Trophoblast cell (in vitro differentiated cells and primary cell): ENCODE results near the gene LDLRAD4.
"Not testable (repeated sequence)": the region's sequence is repeated elsewhere in the genome, so short reads cannot be mapped to it uniquely, and the experiment has no call there.

ENCODE experiments used
- DNase-seq, 2 donors: peaks; one replicate each; pipeline ENCODE4 v3.0.0-alpha.2; 2016
- H2AFZ ChIP-seq: 2 replicates; pipeline ENCODE4 v1.6.1; 2013; ENCODE audit warnings: low read length, moderate library complexity, mild to moderate bottlenecking; ENCODE audit not compliant: insufficient read depth, poor library complexity
- H2AK5ac ChIP-seq: 2 replicates; pipeline ENCODE4 v1.6.1; 2013; ENCODE audit warnings: mild to moderate bottlenecking, low read length
- H2BK120ac ChIP-seq: 2 replicates; pipeline ENCODE4 v1.6.1; 2013; ENCODE audit warnings: low read length, mild to moderate bottlenecking, moderate library complexity; ENCODE audit not compliant: insufficient read depth, poor library complexity
- H2BK12ac ChIP-seq: 2 replicates; pipeline ENCODE4 v1.6.1; 2013; ENCODE audit warnings: mild to moderate bottlenecking, low read length, moderate library complexity
- H2BK5ac ChIP-seq: 2 replicates; pipeline ENCODE4 v1.6.1; 2013; ENCODE audit warnings: low read length, low read depth, moderate library complexity, mild to moderate bottlenecking; ENCODE audit not compliant: poor library complexity
- H3K14ac ChIP-seq: 2 replicates; pipeline ENCODE4 v1.6.1; 2013; ENCODE audit warnings: mild to moderate bottlenecking, low read length
- H3K18ac ChIP-seq: 2 replicates; pipeline ENCODE4 v1.6.1; 2013; ENCODE audit warnings: mild to moderate bottlenecking, low read length
- H3K23ac ChIP-seq: 2 replicates; pipeline ENCODE4 v1.6.1; 2013; ENCODE audit warnings: low read length
- H3K27ac ChIP-seq: 2 replicates; pipeline ENCODE4 v1.5.1; 2013; ENCODE audit warnings: low read depth, mild to moderate bottlenecking, inconsistent platforms, low read length, moderate library complexity
- H3K27me3 ChIP-seq: 2 replicates; pipeline ENCODE4 v1.6.1; 2013; ENCODE audit warnings: inconsistent platforms, mild to moderate bottlenecking, low read length, moderate library complexity; ENCODE audit not compliant: insufficient read depth
- H3K36me3 ChIP-seq, 2 experiments: 1 replicate in 1 of 2; 2 replicates in 1 of 2; pipeline ENCODE4 v1.6.1; 2013; ENCODE audit warnings: low read length in 2 of 2, mild to moderate bottlenecking in 2 of 2, moderate library complexity in 1 of 2; ENCODE audit not compliant: insufficient read depth in 2 of 2, control insufficient read depth in 1 of 2
- H3K4ac ChIP-seq: 2 replicates; pipeline ENCODE4 v1.6.1; 2013; ENCODE audit warnings: low read depth, mild to moderate bottlenecking, low read length, moderate library complexity
- H3K4me1 ChIP-seq, 2 experiments: 1 replicate in 1 of 2; 2 replicates in 1 of 2; pipeline ENCODE4 v1.6.1; 2013; ENCODE audit warnings: low read length in 2 of 2, mild to moderate bottlenecking in 2 of 2, moderate library complexity in 1 of 2; ENCODE audit not compliant: insufficient read depth in 2 of 2, control insufficient read depth in 1 of 2
- H3K4me2 ChIP-seq: 2 replicates; pipeline ENCODE4 v1.6.1; 2013; ENCODE audit warnings: inconsistent platforms, mild to moderate bottlenecking, low read length, moderate library complexity
- H3K4me3 ChIP-seq: 2 replicates; pipeline ENCODE4 v1.5.1; 2013; ENCODE audit warnings: mild to moderate bottlenecking, low read depth, low read length, inconsistent platforms
- H3K79me1 ChIP-seq: one replicate; pipeline ENCODE4 v1.6.1; 2013; ENCODE audit warnings: low read length
- H3K79me2 ChIP-seq: 2 replicates; pipeline ENCODE4 v1.6.1; 2013; ENCODE audit warnings: low read length, mild to moderate bottlenecking; ENCODE audit not compliant: control insufficient read depth, insufficient read depth, poor library complexity
- H3K9ac ChIP-seq: 2 replicates; pipeline ENCODE4 v1.6.1; 2013; ENCODE audit warnings: mild to moderate bottlenecking, low read length
- H3K9me3 ChIP-seq: 2 replicates; pipeline ENCODE4 v1.6.1; 2013; ENCODE audit warnings: low read depth, mild to moderate bottlenecking, control low read depth, inconsistent platforms, low read length; ENCODE audit not compliant: insufficient read depth
- H4K12ac ChIP-seq: 2 replicates; pipeline ENCODE4 v1.6.1; 2013; ENCODE audit warnings: low read depth, mild to moderate bottlenecking, low read length, moderate library complexity
- H4K8ac ChIP-seq: 2 replicates; pipeline ENCODE4 v1.6.1; 2013; ENCODE audit warnings: low read depth, mild to moderate bottlenecking, low read length, moderate library complexity
- H4K91ac ChIP-seq: one replicate; pipeline ENCODE4 v1.6.1; 2013; ENCODE audit warnings: low read depth, mild to moderate bottlenecking, low read length, moderate library complexity
- WGBS: extraction: QIAGEN DNeasy Blood & Tissue Kit; methylation state at CpG from one replicate; pipeline ENCODE4 v1.1.7; 2013; ENCODE audit warnings: missing lambda C conversion rate; ENCODE audit not compliant: insufficient read length, insufficient coverage; ENCODE audit errors: extremely low coverage; 5-methylcytosine and 5-hydroxymethylcytosine counted together

LDLRAD4 gene

DNA sequence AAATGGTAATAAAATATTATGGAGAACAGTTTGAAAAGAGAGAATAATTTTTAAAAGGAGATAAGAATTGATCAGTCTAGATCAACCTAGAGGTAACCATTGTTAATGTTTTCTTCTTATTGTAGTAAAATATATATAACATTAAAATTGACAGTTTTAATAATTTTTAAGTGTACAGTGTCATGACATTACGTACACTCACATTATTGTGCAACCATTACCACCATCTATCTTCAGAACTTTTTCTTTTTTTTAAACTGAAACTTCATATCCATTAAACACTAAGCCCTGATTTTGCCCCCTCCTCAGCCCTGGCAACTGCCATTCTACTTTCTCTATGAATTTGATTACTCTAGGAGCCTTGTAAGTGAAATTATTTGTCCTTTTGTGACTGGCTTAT lies 121.1 kb downstream of the LDLRAD4 start:
- no peak overlapping the region for H2BK120ac ChIP-seq
- H2AK5ac ChIP-seq = no peak overlapping the region
- H3K79me1 ChIP-seq = no peaks in the 10 kb centered on the region
- H3K9me3 ChIP-seq = no peaks in the 10 kb centered on the region
- no peak overlapping the region for H3K14ac ChIP-seq
- H2BK12ac ChIP-seq = no peak overlapping the region
- H4K91ac ChIP-seq = no peak overlapping the region
- H3K4me2 ChIP-seq = no peak overlapping the region
- no peak overlapping the region for H3K18ac ChIP-seq
- no peak overlapping the region for H2BK5ac ChIP-seq
- H2AFZ ChIP-seq = no peak overlapping the region
- no peaks in the 10 kb centered on the region for H3K4me1 ChIP-seq
- DNase-seq = no peak
- no peak overlapping the region for H3K4ac ChIP-seq
- H3K4me3 ChIP-seq = no peak overlapping the region
- no peak overlapping the region for H3K23ac ChIP-seq
- no peaks in the 10 kb centered on the region for H3K79me2 ChIP-seq
- WGBS = no CpG with 5 or more reads among the region's 1 CpG
- H3K27me3 ChIP-seq = no peaks in the 10 kb centered on the region
- H4K12ac ChIP-seq = no peak overlapping the region
- no peak overlapping the region for H3K9ac ChIP-seq
- H3K27ac ChIP-seq = no peak overlapping the region
- no peaks in the 10 kb centered on the region for H3K36me3 ChIP-seq
- no peak overlapping the region for H4K8ac ChIP-seq

DNA sequence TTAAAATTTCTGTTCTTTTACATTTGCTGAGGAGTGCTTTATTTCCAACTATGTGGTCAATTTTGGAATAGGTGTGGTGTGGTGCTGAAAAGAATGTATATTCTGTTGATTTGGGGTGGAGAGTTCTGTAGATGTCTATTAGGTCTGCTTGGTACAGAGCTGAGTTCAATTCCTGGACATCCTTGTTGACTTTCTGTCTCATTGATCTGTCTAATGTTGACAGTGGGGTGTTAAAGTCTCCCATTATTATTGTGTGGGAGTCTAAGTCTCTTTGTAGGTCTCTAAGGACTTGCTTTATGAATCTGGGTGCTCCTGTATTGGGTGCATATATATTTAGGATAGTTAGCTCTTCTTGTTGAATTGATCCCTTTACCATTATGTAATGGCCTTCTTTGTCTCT lies 127.9 kb downstream of the LDLRAD4 start:
- H3K4ac ChIP-seq, H3K79me2 ChIP-seq, H3K4me3 ChIP-seq, H4K12ac ChIP-seq, H3K9me3 ChIP-seq, H4K8ac ChIP-seq, H3K23ac ChIP-seq, H4K91ac ChIP-seq, H2BK5ac ChIP-seq, H2AK5ac ChIP-seq, H3K79me1 ChIP-seq, DNase-seq, H3K36me3 ChIP-seq, H2BK12ac ChIP-seq, H2AFZ ChIP-seq, H3K9ac ChIP-seq, H3K4me1 ChIP-seq, H2BK120ac ChIP-seq, H3K14ac ChIP-seq, H3K27me3 ChIP-seq, H3K4me2 ChIP-seq, H3K18ac ChIP-seq, H3K27ac ChIP-seq: not testable (repeated sequence)

DNA sequence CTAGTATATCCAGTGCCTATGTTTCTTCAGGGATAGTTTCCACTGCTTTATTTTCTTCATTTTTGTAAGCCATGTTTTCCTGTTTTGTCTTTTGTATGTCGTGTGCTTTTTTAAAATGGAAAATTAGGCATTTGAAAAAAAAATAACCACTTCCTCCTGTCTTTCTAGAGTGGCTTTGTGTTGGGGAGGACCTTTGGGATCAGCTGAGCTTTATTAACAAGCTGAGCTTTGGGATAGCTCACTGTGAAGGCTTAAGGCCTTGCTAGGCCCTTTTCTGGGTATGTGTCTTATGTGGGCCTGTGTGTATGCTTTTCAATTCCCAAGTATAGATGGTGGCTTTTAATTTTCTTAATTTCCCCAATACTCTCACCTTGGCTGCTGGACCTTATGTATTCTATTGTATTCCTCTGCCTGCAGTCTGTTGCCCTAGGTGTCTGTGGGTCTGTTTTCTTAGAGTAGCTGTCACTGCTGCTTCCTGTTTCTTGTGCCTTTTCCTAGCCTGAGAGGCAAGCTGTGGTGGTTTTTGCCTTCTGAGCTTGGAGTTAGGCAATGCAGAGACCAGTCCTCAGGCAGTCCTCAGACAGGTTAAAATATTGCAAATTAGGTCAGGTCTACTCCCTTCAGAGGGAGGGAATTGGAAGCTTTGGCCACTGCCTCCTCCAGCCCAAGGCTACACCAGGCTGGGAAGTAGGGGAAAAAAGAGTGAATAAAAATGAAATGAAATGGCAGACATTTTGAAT lies 134.7 kb downstream of the LDLRAD4 start:
- no peak overlapping the region for H2AFZ ChIP-seq
- no peaks in the 10 kb centered on the region for H3K79me1 ChIP-seq
- H4K91ac ChIP-seq = no peak overlapping the region
- peak overlapping the region; percentile 8 for H3K27ac ChIP-seq
- H3K27me3 ChIP-seq = no peaks in the 10 kb centered on the region
- H3K4ac ChIP-seq = no peak overlapping the region
- H2BK12ac ChIP-seq = no peak overlapping the region
- H4K8ac ChIP-seq = no peak overlapping the region
- H3K4me3 ChIP-seq = no peak overlapping the region
- H4K12ac ChIP-seq = no peak overlapping the region
- H3K23ac ChIP-seq = no peak overlapping the region
- H3K79me2 ChIP-seq = no peaks in the 10 kb centered on the region
- no peak overlapping the region for H2BK120ac ChIP-seq
- H2BK5ac ChIP-seq = no peak overlapping the region
- WGBS = no CpG with 5 or more reads among the region's 1 CpG
- no peak overlapping the region for H3K14ac ChIP-seq
- H2AK5ac ChIP-seq = no peak overlapping the region
- no peak overlapping the region for H3K4me2 ChIP-seq
- no peak for DNase-seq
- H3K36me3 ChIP-seq = no peaks in the 10 kb centered on the region
- H3K4me1 ChIP-seq = peaks cover 0 to 5% of the 10 kb centered on the region in 2 experiments
- peaks cover 4% of the 10 kb centered on the region for H3K9me3 ChIP-seq
- peak overlapping the region; percentile 29 for H3K9ac ChIP-seq
- H3K18ac ChIP-seq = no peak overlapping the region

DNA sequence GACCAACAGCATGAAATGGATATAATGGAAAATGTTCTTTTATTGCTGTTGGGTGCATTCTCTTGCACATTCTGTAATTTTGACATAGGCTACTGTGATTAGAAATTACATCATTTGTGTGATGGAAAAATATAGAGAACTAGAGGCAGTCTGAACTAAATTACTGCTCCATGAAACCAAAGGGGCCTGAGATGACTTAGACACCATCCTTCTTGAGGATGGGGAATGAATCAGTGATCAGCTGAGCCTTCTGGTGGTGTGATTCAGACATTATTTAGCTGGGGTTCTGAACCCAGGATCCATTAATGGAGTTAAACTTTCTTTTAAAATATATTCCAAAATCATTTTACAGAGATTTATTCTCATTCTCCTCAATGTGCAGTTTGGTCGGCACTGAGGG lies 135.8 kb downstream of the LDLRAD4 start:
- Histone ChIP-seq H4K12ac (no peak overlapping the region), H2AFZ (no peak overlapping the region), H3K18ac (no peak overlapping the region), H2BK120ac (no peak overlapping the region), H3K79me2 (no peaks in the 10 kb centered on the region), H3K23ac (no peak overlapping the region), H3K9me3 (peaks cover 3% of the 10 kb centered on the region), H3K36me3 (no peaks in the 10 kb centered on the region), H4K8ac (no peak overlapping the region), H3K27me3 (no peaks in the 10 kb centered on the region), H3K27ac (no peak overlapping the region), H3K4ac (no peak overlapping the region), H3K4me3 (no peak overlapping the region), H2AK5ac (no peak overlapping the region), H3K9ac (no peak overlapping the region), H3K4me2 (no peak overlapping the region), H2BK12ac (no peak overlapping the region), H4K91ac (no peak overlapping the region), H2BK5ac (no peak overlapping the region), H3K4me1 (peaks cover 0 to 5% of the 10 kb centered on the region in 2 experiments), H3K79me1 (no peaks in the 10 kb centered on the region), H3K14ac (no peak overlapping the region)
- DNase-seq = no peak
- no CpG with 5 or more reads among the region's 1 CpG for WGBS
